ENCODE measurements around the gene DHODH. TPM values are rescaled to one million over a fixed set of nuclear protein-coding genes. Genes with fewer than 3 reads are reported as not detected.
A peak's percentile ranks its signal among the peaks of the same experiment; 100 is the strongest.
"Not testable (repeated sequence)": the region's sequence is repeated elsewhere in the genome, so short reads cannot be mapped to it uniquely, and the experiment has no call there.

The DHODH gene
- total RNA-seq, 4 donors from 2014 or later, result 3.3 to 6.8 (median 4.7) TPM

DNA sequence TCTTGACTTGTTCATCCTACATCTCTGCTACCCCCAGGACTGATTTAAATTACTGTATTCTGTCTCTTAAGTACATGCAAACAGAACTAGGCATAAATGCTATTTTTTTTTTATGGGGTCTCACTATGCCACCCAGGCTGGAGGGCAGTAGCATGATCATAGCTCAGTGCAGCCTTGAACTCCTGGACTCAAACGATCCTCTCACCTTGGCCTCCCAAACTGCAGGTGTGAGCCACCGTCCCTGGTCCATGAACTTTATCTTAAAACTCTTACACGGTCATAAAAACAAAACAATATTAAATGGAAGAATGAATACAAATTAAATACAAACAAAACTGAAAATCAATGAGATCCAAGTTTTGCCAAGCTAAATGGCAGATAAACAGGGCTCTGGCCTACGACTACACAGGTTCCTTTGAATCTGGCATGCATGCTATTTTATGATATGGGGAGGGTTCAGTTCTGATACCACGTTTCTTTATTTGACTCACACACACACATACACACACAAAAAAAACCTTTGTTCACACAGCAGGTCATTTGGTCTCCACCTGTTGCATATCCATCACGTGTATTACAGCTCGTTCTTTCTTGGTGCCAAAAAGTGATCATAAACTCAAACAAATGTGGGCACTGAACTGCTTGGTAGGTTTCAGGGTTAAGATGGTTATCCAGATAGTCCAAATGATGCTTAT lies 7.2 kb upstream of the DHODH start:
- Histone ChIP-seq H3K27ac (replicated peaks in 1 of 4) (no peak overlapping the region), H3K9me3 (no peaks in the 10 kb centered on the region), H3K4me3 (no peak overlapping the region), H3K4me1 (no peaks in the 10 kb centered on the region), H3K36me3 (no peaks in the 10 kb centered on the region), H3K27me3 (peaks cover 0 to 18% (median 0%) of the 10 kb centered on the region in 4 donors)
- intact Hi-C loops (cut with DNase I), result no loop called here
- DNase-seq (ENCODE audit: extremely low spot score), result no peak
- no peak for TF ChIP-seq POLR2A (IDR thresholded peaks at IDR 0.05; ENCODE audit: low read depth)
- TF ChIP-seq EP300 (IDR thresholded peaks at IDR 0.05), result no peak
- TF ChIP-seq CTCF (IDR thresholded peaks at IDR 0.05), result no peak
- TF ChIP-seq POLR2AphosphoS5 (IDR thresholded peaks at IDR 0.05), result no peak
- 65% methylated on average over 7 of the region's 7 CpGs for WGBS

DNA sequence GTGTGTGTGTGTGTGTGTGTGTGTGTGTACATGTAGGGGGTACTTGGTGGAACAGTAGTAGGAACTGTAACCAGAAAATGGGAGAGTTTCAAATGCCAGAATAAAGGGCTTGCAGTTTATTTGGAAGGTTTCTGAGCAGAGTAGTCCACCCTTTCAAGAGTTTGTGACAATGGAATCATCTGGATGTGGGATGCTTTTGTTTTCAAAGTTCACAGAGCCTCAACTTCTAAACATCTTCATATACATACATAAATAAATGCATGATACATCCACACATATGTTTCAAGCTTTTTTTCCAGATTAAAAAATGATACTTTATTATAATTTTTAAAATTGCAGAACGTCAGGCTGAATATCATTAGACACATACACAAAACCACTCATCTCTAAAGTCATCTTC lies 5.9 kb upstream of the DHODH start:
- intact Hi-C loops (cut with DNase I), result no loop called here
- peaks cover 0 to 11% (median 0%) of the 10 kb centered on the region in 4 donors for H3K27me3 ChIP-seq
- TF ChIP-seq CTCF (IDR thresholded peaks at IDR 0.05) (no peak), POLR2A (IDR thresholded peaks at IDR 0.05; ENCODE audit: low read depth) (no peak), EP300 (IDR thresholded peaks at IDR 0.05) (no peak), POLR2AphosphoS5 (IDR thresholded peaks at IDR 0.05) (no peak)
- H3K9me3 ChIP-seq, result no peaks in the 10 kb centered on the region
- WGBS, result 83% methylated on average over 1 of the region's 1 CpG
- no peak overlapping the region for H3K4me3 ChIP-seq
- DNase-seq (ENCODE audit: extremely low spot score), result no peak
- no peaks in the 10 kb centered on the region for H3K36me3 ChIP-seq
- H3K27ac ChIP-seq (replicated peaks in 1 of 4), result no peak overlapping the region
- H3K4me1 ChIP-seq, result no peaks in the 10 kb centered on the region

- H3K9me3 ChIP-seq; H3K36me3 ChIP-seq; DNase-seq (ENCODE audit: extremely low spot score); intact Hi-C loops (cut with DNase I); H3K27me3 ChIP-seq: not testable (repeated sequence)
- peak overlapping the region in 3 of 4 donors; percentile 50 to 85 (median 51) for H3K27ac ChIP-seq (replicated peaks in 1 of 4)
- H3K4me3 ChIP-seq, result peak overlapping the region; percentile 82 to 99 (median 87)
- 77% methylated on average over 9 of the region's 9 CpGs for WGBS
- peaks cover 8 to 11% (median 10%) of the 10 kb centered on the region in 4 donors for H3K4me1 ChIP-seq
These were observed 500 bp upstream of the DHODH start for GRCh38 chr16:72008065-72008423.

- Histone ChIP-seq H3K27me3 (no peaks in the 10 kb centered on the region), H3K4me3 (no peak overlapping the region), H3K36me3 (peaks cover 0 to 19% (median 7%) of the 10 kb centered on the region in 4 donors), H3K4me1 (peaks cover 8 to 26% (median 10%) of the 10 kb centered on the region in 4 donors), H3K27ac (replicated peaks in 1 of 4) (no peak overlapping the region), H3K9me3 (no peaks in the 10 kb centered on the region)
- 97% methylated on average over 10 of the region's 10 CpGs for WGBS
- intact Hi-C loops (cut with DNase I), result loop anchor here (5.0 kb wide), 1 partner anchor 83 kb away; the partner anchor contains the start of genes DHX38 and TXNL4B
- DNase-seq (ENCODE audit: extremely low spot score), result no peak
- TF ChIP-seq EP300 (IDR thresholded peaks at IDR 0.05), result no peak
- no peak for TF ChIP-seq POLR2AphosphoS5 (IDR thresholded peaks at IDR 0.05)
- TF ChIP-seq CTCF (IDR thresholded peaks at IDR 0.05), result no peak
- no peak for TF ChIP-seq POLR2A (IDR thresholded peaks at IDR 0.05; ENCODE audit: low read depth)
These were observed 1.2 kb downstream of the DHODH start for GRCh38 chr16:72009779-72010178.

GRCh38 chr16:72012607-72013006 lies 4.1 kb downstream of the DHODH start:
- intact Hi-C loops (cut with DNase I), result loop anchor here (5.0 kb wide), 1 partner anchor 80 kb away; the partner anchor contains the start of genes DHX38 and TXNL4B
- TF ChIP-seq EP300 (IDR thresholded peaks at IDR 0.05) (no peak), POLR2AphosphoS5 (IDR thresholded peaks at IDR 0.05) (no peak), POLR2A (IDR thresholded peaks at IDR 0.05; ENCODE audit: low read depth) (no peak), CTCF (IDR thresholded peaks at IDR 0.05) (no peak)
- Histone ChIP-seq H3K9me3 (no peaks in the 10 kb centered on the region), H3K27me3 (no peaks in the 10 kb centered on the region), H3K4me1 (peaks cover 8 to 26% (median 10%) of the 10 kb centered on the region in 4 donors), H3K4me3 (no peak overlapping the region), H3K36me3 (peaks cover 0 to 44% (median 26%) of the 10 kb centered on the region in 4 donors), H3K27ac (replicated peaks in 1 of 4) (no peak overlapping the region)
- WGBS, result 73% methylated on average over 7 of the region's 9 CpGs
- no peak for DNase-seq (ENCODE audit: extremely low spot score)

Measured in esophagus muscularis mucosa (tissue), 4 donors.